Liver (tissue), 9 donors: ENCODE measurements around the gene CCR2. TPM values are rescaled to one million over a fixed set of nuclear protein-coding genes. Genes with fewer than 3 reads are reported as not detected.

Experiments used
- DNase-seq: peaks from one replicate; pipeline ENCODE4 v3.0.0-alpha.2; 2017; ENCODE audit warnings: low spot score
- H3K27ac ChIP-seq, 2 donors: one replicate each; pipeline ENCODE4 v1.7.0; 2013; ENCODE audit warnings: inconsistent platforms in 2 of 2, low read length in 2 of 2, control low read depth in 1 of 2, low read depth in 1 of 2, mild to moderate bottlenecking in 1 of 2
- H3K27me3 ChIP-seq, 4 donors: one replicate each; pipeline versions ENCODE4 v1.6.1 to v1.7.0; 2013; ENCODE audit warnings: low read length in 3 of 4, inconsistent platforms in 1 of 4, mild to moderate bottlenecking in 1 of 4, moderate library complexity in 1 of 4; ENCODE audit not compliant: control insufficient read depth in 4 of 4, insufficient read depth in 4 of 4
- H3K36me3 ChIP-seq, 4 donors: one replicate each; pipeline versions ENCODE4 v1.6.1 to v1.7.0; 2013; ENCODE audit warnings: low read length in 3 of 4, mild to moderate bottlenecking in 3 of 4, low read depth in 1 of 4, moderate library complexity in 1 of 4; ENCODE audit not compliant: control insufficient read depth in 4 of 4, insufficient read depth in 3 of 4
- H3K4me1 ChIP-seq, 4 donors: one replicate each; pipeline versions ENCODE4 v1.6.1 to v1.7.0; 2013; ENCODE audit warnings: low read length in 3 of 4, mild to moderate bottlenecking in 3 of 4, moderate library complexity in 1 of 4; ENCODE audit not compliant: control insufficient read depth in 4 of 4, insufficient read depth in 4 of 4
- H3K4me3 ChIP-seq, 3 donors: one replicate each; pipeline versions ENCODE4 v1.6.1 to v1.7.0; 2013; ENCODE audit warnings: low read length in 3 of 3, control low read depth in 1 of 3, low read depth in 1 of 3, mild to moderate bottlenecking in 1 of 3
- H3K9ac ChIP-seq, 2 donors: one replicate each; pipeline ENCODE4 v1.7.0; 2013; ENCODE audit warnings: low read length in 2 of 2, mild to moderate bottlenecking in 2 of 2, moderate library complexity in 2 of 2, control low read depth in 1 of 2, low read depth in 1 of 2
- H3K9me3 ChIP-seq, 4 donors: one replicate each; pipeline versions ENCODE4 v1.6.1 to v1.7.0; 2013; ENCODE audit warnings: low read length in 3 of 4; ENCODE audit not compliant: control insufficient read depth in 4 of 4
- CTCF ChIP-seq: fragments of 150-350 bp; IDR thresholded peaks from 2 replicates; pipeline ENCODE4 v1.5.1; 2017; ENCODE audit warnings: improper control_type of control experiment, low read depth, low read length; ENCODE audit not compliant: missing input control
- EGR1 ChIP-seq, 2 donors: IDR thresholded peaks; 2 replicates each; pipeline ENCODE4 v1.6.1; 2016 to 2018; ENCODE audit warnings: antibody characterized with exemption in 2 of 2, low read depth in 2 of 2
- GABPA ChIP-seq, 2 donors: IDR thresholded peaks in 1 of 2; conservative IDR thresholded peaks in 1 of 2; 2 replicates each; pipeline ENCODE4 v1.6.1; 2016; ENCODE audit warnings: antibody characterized with exemption in 2 of 2, mild to moderate bottlenecking in 1 of 2, moderate library complexity in 1 of 2
- JUND ChIP-seq, 2 donors: IDR thresholded peaks; 2 replicates each; pipeline ENCODE4 v1.6.1; 2016; ENCODE audit warnings: antibody characterized with exemption in 2 of 2
- RAD21 ChIP-seq, 2 donors: IDR thresholded peaks; 2 replicates each; pipeline ENCODE4 v1.6.1; 2016; ENCODE audit warnings: antibody characterized with exemption in 2 of 2, mild to moderate bottlenecking in 2 of 2
- REST ChIP-seq: IDR thresholded peaks from 2 replicates; pipeline ENCODE4 v1.6.1; 2016; ENCODE audit warnings: antibody characterized with exemption, mild to moderate bottlenecking
- SP1 ChIP-seq: IDR thresholded peaks from 2 replicates; pipeline ENCODE4 v1.6.1; 2018; ENCODE audit warnings: antibody characterized with exemption, mild to moderate bottlenecking
- TAF1 ChIP-seq: conservative IDR thresholded peaks from 2 replicates; pipeline ENCODE4 v1.6.1; 2016; ENCODE audit warnings: antibody characterized with exemption, mild to moderate bottlenecking
- YY1 ChIP-seq: IDR thresholded peaks from 2 replicates; pipeline ENCODE4 v1.6.1; 2016; ENCODE audit warnings: antibody characterized with exemption, mild to moderate bottlenecking
- ZBTB33 ChIP-seq: IDR thresholded peaks from 2 replicates; pipeline ENCODE4 v1.6.1; 2016; ENCODE audit warnings: antibody characterized with exemption
- whole genome bisulfite sequencing: extraction: QIAGEN DNeasy Blood & Tissue Kit; methylation state at CpG from one replicate; pipeline ENCODE4 v1.1.7; 2013; 5-methylcytosine and 5-hydroxymethylcytosine counted together
- polyA plus RNA-seq, 2 donors: library from polyadenylated mRNA; stranded (reverse) in 1 of 2; unstranded in 1 of 2; fragments of 200-250 nt in 1 of 2; fragments of >200 nt in 1 of 2; fragmentation: Nextera tagmentation in 1 of 2; extraction: Ambion mirVana in 1 of 2; gene quantifications; one replicate each; pipeline versions ENCODE4 v1.2.1 to v1.2.3, GENCODE V29; 2013 to 2015
- total RNA-seq, 2 donors: library from RNA; depleted of rRNA; stranded (reverse); fragments of >200 nt; gene quantifications; one replicate each; pipeline ENCODE4 v1.2.3, GENCODE V29; 2014
- donor health status: healthy.
- donor health status: healthy.
- donor health status: healthy.
- donor health status: healthy.
- donor health status: healthy.

The CCR2 gene
- total and polyA plus RNA-seq, 4 donors: 0.68 to 3.4 (median 2.4) TPM

- TF ChIP-seq ZBTB33: no peak
- no peak for TF ChIP-seq TAF1
These were observed 3.0 kb downstream of the CCR2 start (continued) for GRCh38 chr3:46356909-46357308.

GRCh38 chr3:46358466-46358865, 4.6 kb downstream of the CCR2 start:
- TF ChIP-seq SP1: no peak
- TF ChIP-seq ZBTB33: no peak
- no peak for TF ChIP-seq JUND (IDR thresholded peaks at IDR 0.05)
- no peak for TF ChIP-seq YY1
- TF ChIP-seq CTCF: no peak
- TF ChIP-seq REST: no peak
- no peak for TF ChIP-seq TAF1
- WGBS: 79% methylated on average over 6 of the region's 6 CpGs
- Histone ChIP-seq H3K27me3 (peaks cover 0 to 3% (median 0%) of the 10 kb centered on the region in 4 donors), H3K9ac (no peak overlapping the region), H3K36me3 (no peaks in the 10 kb centered on the region), H3K9me3 (no peaks in the 10 kb centered on the region), H3K4me1 (peaks cover 0 to 3% (median 0%) of the 10 kb centered on the region in 4 donors), H3K27ac (no peak overlapping the region), H3K4me3 (no peak overlapping the region)
- DNase-seq: no peak

GRCh38 chr3:46359733-46360493, 6.0 kb downstream of the CCR2 start:
- 77% methylated on average over 11 of the region's 11 CpGs for WGBS
- H3K27me3 ChIP-seq: no peaks in the 10 kb centered on the region
- no peak overlapping the region for H3K27ac ChIP-seq
- H3K9me3 ChIP-seq: no peaks in the 10 kb centered on the region
- H3K4me3 ChIP-seq: no peak overlapping the region
- peaks cover 0 to 3% (median 0%) of the 10 kb centered on the region in 4 donors for H3K4me1 ChIP-seq
- no peak for DNase-seq
- no peaks in the 10 kb centered on the region for H3K36me3 ChIP-seq
- H3K9ac ChIP-seq: no peak overlapping the region
- no peak for TF ChIP-seq TAF1
- no peak for TF ChIP-seq CTCF
- no peak for TF ChIP-seq EGR1 (IDR thresholded peaks at IDR 0.05; ENCODE audit: low read depth in 2 of 2)
- no peak for TF ChIP-seq JUND (IDR thresholded peaks at IDR 0.05)
- TF ChIP-seq GABPA (IDR thresholded peaks at IDR 0.05 in 1 of 2, conservative IDR thresholded peaks at IDR 0.05 in 1 of 2): no peak
- no peak for TF ChIP-seq SP1
- no peak for TF ChIP-seq RAD21 (IDR thresholded peaks at IDR 0.05)
- TF ChIP-seq REST: no peak
